Inflammatory macrophage (primary cell): ENCODE data around the gene TRAF5.
"Not testable (repeated sequence)": the region's sequence is repeated elsewhere in the genome, so short reads cannot be mapped to it uniquely, and the experiment has no call there.

Experiments used
- DNase-seq, 2 donors: peaks; one replicate each; pipeline ENCODE4 v3.0.0-alpha.2; 2020 to 2022

Gene TRAF5

GRCh38 chr1:211378844-211379243 is 52.2 kb downstream of the TRAF5 start:
- peak; percentile 17 to 45 for DNase-seq

GRCh38 chr1:211379446-211379845 is 52.8 kb downstream of the TRAF5 start:
- DNase-seq = no peak

- no peak for DNase-seq
Measured at GRCh38 chr1:211381481-211382181, 55.0 kb downstream of the TRAF5 start.

- no peak for DNase-seq
Measured at GRCh38 chr1:211382182-211382713, 55.6 kb downstream of the TRAF5 start.

- peak; percentile 93 to 96 for DNase-seq
Measured at GRCh38 chr1:211382714-211383480, 56.3 kb downstream of the TRAF5 start.

GRCh38 chr1:211384524-211384923 is 57.9 kb downstream of the TRAF5 start:
- DNase-seq = no peak

GRCh38 chr1:211386921-211387320 is 60.3 kb downstream of the TRAF5 start:
- DNase-seq = no peak

- DNase-seq = not testable (repeated sequence)
Measured at GRCh38 chr1:211390829-211391228, 64.2 kb downstream of the TRAF5 start.

GRCh38 chr1:211393203-211393602 is 66.6 kb downstream of the TRAF5 start:
- DNase-seq = no peak

GRCh38 chr1:211398266-211398930 is 71.8 kb downstream of the TRAF5 start:
- not testable (repeated sequence) for DNase-seq

- not testable (repeated sequence) for DNase-seq
Measured at GRCh38 chr1:211399851-211400393, 73.3 kb downstream of the TRAF5 start.

GRCh38 chr1:211401751-211402150 is 75.1 kb downstream of the TRAF5 start:
- not testable (repeated sequence) for DNase-seq

GRCh38 chr1:211406086-211406485 is 79.5 kb downstream of the TRAF5 start:
- DNase-seq = not testable (repeated sequence)

GRCh38 chr1:211407749-211408148 is 81.1 kb downstream of the TRAF5 start:
- not testable (repeated sequence) for DNase-seq

GRCh38 chr1:211411639-211412038 is 85.0 kb downstream of the TRAF5 start:
- DNase-seq = peak in 1 of 2 donors; percentile 3

GRCh38 chr1:211415700-211416099 is 89.1 kb downstream of the TRAF5 start:
- DNase-seq = no peak

- DNase-seq = not testable (repeated sequence)
Measured at GRCh38 chr1:211416246-211416627, 89.6 kb downstream of the TRAF5 start.

- not testable (repeated sequence) for DNase-seq
Measured at GRCh38 chr1:211416628-211417323, 90.1 kb downstream of the TRAF5 start.

GRCh38 chr1:211420389-211420788 is 93.8 kb downstream of the TRAF5 start:
- no peak for DNase-seq

GRCh38 chr1:211420845-211421454 is 94.3 kb downstream of the TRAF5 start:
- DNase-seq = no peak

GRCh38 chr1:211424018-211424417 is 97.4 kb downstream of the TRAF5 start:
- DNase-seq = no peak
